ENCODE data around the gene CAPN9.
A peak's percentile ranks its signal among the peaks of the same experiment; 100 is the strongest.

The CAPN9 gene

DNA sequence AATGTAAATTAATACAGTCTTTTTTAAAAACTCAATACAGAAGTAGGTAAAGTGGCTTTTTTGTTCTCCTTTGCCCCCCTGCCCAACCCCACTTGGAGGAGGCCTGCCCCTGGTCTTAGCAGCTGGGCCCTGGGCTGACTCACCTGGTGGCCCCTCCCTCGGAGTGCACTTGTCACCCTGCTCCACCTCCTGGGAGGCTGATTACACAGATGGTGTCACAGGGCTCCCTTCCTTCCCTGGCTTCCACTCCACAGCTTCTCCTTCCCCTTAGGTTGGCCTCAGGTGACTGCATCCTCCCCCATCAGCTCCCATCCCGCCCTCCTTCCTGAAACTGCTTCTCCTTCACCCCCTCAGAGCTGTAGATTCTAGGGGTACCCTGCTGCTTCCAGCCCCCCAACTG lies 11.7 kb upstream of the CAPN9 start:
- H3K4me3 ChIP-seq (ENCODE audit: control insufficient read depth, low read depth, low read length), result no peak overlapping the region
- no peak for DNase-seq (ENCODE audit: low read depth)
- TF ChIP-seq, protein P1, sequence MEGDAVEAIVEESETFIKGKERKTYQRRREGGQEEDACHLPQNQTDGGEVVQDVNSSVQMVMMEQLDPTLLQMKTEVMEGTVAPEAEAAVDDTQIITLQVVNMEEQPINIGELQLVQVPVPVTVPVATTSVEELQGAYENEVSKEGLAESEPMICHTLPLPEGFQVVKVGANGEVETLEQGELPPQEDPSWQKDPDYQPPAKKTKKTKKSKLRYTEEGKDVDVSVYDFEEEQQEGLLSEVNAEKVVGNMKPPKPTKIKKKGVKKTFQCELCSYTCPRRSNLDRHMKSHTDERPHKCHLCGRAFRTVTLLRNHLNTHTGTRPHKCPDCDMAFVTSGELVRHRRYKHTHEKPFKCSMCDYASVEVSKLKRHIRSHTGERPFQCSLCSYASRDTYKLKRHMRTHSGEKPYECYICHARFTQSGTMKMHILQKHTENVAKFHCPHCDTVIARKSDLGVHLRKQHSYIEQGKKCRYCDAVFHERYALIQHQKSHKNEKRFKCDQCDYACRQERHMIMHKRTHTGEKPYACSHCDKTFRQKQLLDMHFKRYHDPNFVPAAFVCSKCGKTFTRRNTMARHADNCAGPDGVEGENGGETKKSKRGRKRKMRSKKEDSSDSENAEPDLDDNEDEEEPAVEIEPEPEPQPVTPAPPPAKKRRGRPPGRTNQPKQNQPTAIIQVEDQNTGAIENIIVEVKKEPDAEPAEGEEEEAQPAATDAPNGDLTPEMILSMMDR (conservative IDR thresholded peaks at IDR 0.05; ENCODE audit: control insufficient read depth, insufficient read depth, low read depth, low read length), result no peak

DNA sequence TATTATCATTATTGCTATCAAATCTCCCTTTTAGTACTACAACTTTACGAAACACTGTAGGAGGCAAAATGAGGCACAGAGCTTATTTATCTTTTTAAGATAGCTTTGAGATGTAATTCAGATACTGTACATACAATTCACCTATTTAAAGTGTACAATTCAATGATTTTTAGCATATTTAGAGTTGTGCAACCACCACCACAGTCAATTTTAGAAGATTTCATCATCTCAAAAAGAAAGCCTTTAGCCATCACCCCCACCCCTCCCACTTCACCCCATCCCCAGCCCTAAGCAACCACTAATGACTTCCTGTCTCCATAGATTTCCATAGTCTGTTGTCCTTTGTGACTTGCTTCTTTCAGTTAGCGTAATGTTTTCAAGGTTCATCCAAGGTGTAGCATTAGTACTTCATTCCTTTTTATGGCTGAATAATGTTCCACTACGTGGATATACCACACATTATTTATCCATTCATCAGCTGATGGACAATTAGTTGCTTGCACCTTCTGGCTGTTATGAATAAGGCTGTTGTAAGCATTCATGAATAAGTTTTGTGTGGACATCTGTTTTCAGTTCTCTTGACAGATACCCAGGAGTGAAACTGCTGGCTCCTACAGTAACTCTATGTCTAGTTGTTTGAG lies 9.4 kb upstream of the CAPN9 start:
- DNase-seq (ENCODE audit: low read depth), result no peak
- TF ChIP-seq, protein P1 (conservative IDR thresholded peaks at IDR 0.05; ENCODE audit: control insufficient read depth, insufficient read depth, low read depth, low read length), result no peak
- no peak overlapping the region for H3K4me3 ChIP-seq (ENCODE audit: control insufficient read depth, low read depth, low read length)

DNA sequence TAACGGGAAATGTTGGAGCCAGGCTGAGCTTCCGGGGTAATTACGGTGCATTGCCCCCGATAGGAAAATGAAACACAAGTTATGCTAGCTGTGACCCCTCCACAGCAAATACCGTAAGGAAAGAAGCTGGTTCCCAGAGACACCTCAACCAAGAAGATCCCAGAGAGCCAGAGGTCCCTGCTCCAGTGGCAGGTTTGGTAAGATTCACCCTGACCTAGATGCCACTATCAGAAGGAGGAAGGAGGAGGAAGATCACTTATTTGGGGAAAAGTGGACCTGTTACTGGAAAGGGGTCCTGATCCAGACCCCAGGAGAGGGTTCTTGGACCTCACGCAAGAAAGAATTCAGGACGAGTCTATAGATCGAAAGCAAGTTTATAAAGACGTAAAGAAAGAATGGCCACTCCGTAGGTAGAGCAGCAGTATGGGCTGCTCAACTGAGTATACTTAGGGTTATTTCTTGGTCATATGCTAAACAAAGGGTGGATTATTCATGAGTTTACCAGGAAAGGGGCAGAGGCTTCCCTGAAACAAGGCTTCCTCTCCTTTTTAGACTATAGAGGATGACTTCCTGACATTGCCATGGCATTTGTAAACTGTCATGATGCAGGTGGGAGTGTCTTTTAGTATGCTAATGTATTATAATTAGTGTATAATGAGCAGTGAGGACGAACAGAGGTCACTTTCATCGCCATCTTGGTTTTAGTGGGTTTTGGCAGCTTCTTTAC lies 7.5 kb upstream of the CAPN9 start:
- DNase-seq (ENCODE audit: low read depth), result no peak
- TF ChIP-seq, protein P1 (conservative IDR thresholded peaks at IDR 0.05; ENCODE audit: control insufficient read depth, insufficient read depth, low read depth, low read length), result no peak
- no peak overlapping the region for H3K4me3 ChIP-seq (ENCODE audit: control insufficient read depth, low read depth, low read length)

DNA sequence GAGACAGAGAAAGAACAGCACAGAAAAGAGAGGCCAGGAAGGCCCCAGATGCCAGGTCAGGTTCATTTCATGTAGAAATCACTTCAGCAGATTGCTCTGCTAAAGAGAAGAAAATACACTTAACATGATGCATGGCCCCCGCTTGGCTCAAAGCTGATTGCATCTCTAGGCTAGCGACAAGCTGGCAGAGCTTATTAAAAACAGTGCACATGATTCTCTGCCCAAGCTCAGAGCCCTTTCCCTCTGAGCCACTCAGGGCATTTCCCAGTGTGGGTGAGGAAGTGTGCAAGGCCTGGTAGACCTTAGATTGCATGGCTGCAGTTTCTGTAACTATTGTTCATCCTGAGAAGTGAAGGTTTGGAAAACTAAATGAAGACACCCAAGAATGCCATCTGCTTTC lies 3.3 kb upstream of the CAPN9 start:
- no peak for DNase-seq (ENCODE audit: low read depth)
- TF ChIP-seq, protein P1 (conservative IDR thresholded peaks at IDR 0.05; ENCODE audit: control insufficient read depth, insufficient read depth, low read depth, low read length), result no peak

DNA sequence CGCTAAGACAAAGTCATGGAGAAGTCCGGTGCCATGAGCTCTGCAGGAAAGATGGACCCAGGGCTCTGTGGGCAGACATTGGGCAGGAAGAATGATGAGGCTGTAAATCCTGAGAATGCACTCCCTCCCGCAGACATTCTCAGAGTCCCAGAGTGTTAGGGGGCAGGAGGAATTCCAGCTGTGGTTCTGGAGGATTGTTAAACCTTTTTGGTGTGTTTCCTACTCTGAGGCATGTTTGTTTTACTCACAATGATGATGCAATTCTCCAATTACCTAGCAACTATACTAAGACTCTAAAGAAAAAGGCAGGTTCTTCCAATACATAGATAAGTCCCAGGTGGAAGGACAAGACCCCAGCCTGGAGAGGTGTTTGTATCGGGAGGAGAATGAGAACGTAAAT lies 2.8 kb upstream of the CAPN9 start:
- DNase-seq (ENCODE audit: low read depth), result peak; percentile 13
- TF ChIP-seq, protein P1 (conservative IDR thresholded peaks at IDR 0.05; ENCODE audit: control insufficient read depth, insufficient read depth, low read depth, low read length), result no peak
- no peak overlapping the region for H3K4me3 ChIP-seq (ENCODE audit: control insufficient read depth, low read depth, low read length)

More for the DNA sequence above, 3.3 kb upstream of the CAPN9 start:
- H3K4me3 ChIP-seq (ENCODE audit: control insufficient read depth, low read depth, low read length), result no peak overlapping the region

DNA sequence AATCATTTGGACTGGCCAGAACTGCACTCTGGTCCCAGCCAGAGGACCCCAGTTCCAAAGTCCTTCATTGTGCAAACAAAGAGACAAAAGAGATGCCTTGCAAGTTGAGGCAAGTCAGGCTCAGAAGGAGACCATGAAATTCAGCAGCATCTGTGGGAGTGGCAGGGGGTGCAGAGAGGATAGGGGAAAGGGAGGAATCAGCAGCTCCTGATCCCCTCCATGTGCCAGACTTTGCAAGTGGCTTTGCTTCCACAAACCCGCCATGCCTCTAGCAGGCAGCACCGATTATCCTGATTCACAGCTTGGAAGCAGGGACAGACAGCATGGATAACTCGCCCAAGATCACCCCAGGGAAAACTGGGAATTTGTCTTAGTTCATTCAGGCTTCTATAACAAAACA lies 2.1 kb upstream of the CAPN9 start:
- no peak overlapping the region for H3K4me3 ChIP-seq (ENCODE audit: control insufficient read depth, low read depth, low read length)
- TF ChIP-seq, protein P1 (conservative IDR thresholded peaks at IDR 0.05; ENCODE audit: control insufficient read depth, insufficient read depth, low read depth, low read length), result no peak
- DNase-seq (ENCODE audit: low read depth), result no peak
